H1 (cell line): ENCODE data around the gene ZNF33B. TPM values are rescaled to one million over a fixed set of nuclear protein-coding genes. Genes with fewer than 3 reads are reported as not detected.

Experiments used
- BRCA1 ChIP-seq: IDR thresholded peaks from 2 replicates; pipeline ENCODE4 v1.6.1; 2012; ENCODE audit warnings: low read depth, low read length, improper control_type of control experiment
- CBX5 ChIP-seq: fragments of 300-800, 300-1000 bp; sonication (generic); IDR thresholded peaks from 2 replicates; pipeline ENCODE4 v1.7.1; 2016; ENCODE audit warnings: antibody characterized with exemption, low read length, low read depth
- CEBPB ChIP-seq: IDR thresholded peaks from 2 replicates; pipeline ENCODE4 v1.6.1; 2012; ENCODE audit warnings: low read depth, low read length
- CHD1 ChIP-seq: IDR thresholded peaks from 2 replicates; pipeline ENCODE4 v1.6.1; 2012; ENCODE audit warnings: low read depth, low read length, improper control_type of control experiment
- CHD7 ChIP-seq: fragments of 300-600 bp; sonication (generic); IDR thresholded peaks from 2 replicates; pipeline ENCODE4 v1.7.1; 2012; ENCODE audit warnings: low read length, moderate library complexity, mild to moderate bottlenecking, inconsistent platforms; ENCODE audit not compliant: insufficient replicate concordance
- CREB1 ChIP-seq: IDR thresholded peaks from 2 replicates; pipeline ENCODE4 v1.6.1; 2012; ENCODE audit warnings: inconsistent platforms
- GTF2F1 ChIP-seq: IDR thresholded peaks from 2 replicates; pipeline ENCODE4 v1.6.1; 2012; ENCODE audit warnings: low read depth, low read length, improper control_type of control experiment, borderline replicate concordance
- KDM1A ChIP-seq: fragments of 200-600, 300-600 bp; sonication (generic); IDR thresholded peaks from 2 replicates; pipeline ENCODE4 v1.7.1; 2016; ENCODE audit warnings: mild to moderate bottlenecking, low read length, borderline replicate concordance
- KDM4A ChIP-seq: IDR thresholded peaks from one replicate; pipeline ENCODE4 v1.7.1; 2012; ENCODE audit warnings: low read depth, mild to moderate bottlenecking, moderate library complexity, low read length, inconsistent platforms; ENCODE audit not compliant: severe bottlenecking
- NRF1 ChIP-seq: IDR thresholded peaks from 2 replicates; pipeline ENCODE4 v1.6.1; 2011; ENCODE audit warnings: mild to moderate bottlenecking, low read depth, low read length, improper control_type of control experiment
- RBBP5 ChIP-seq: IDR thresholded peaks from 2 replicates; pipeline ENCODE4 v1.7.1; 2012; ENCODE audit warnings: low read depth, mild to moderate bottlenecking, inconsistent platforms, low read length, moderate library complexity, borderline replicate concordance
- RFX5 ChIP-seq: IDR thresholded peaks from 2 replicates; pipeline ENCODE4 v1.6.1; 2011; ENCODE audit warnings: low read depth, low read length, improper control_type of control experiment, borderline replicate concordance
- SRF ChIP-seq: IDR thresholded peaks from 2 replicates; pipeline ENCODE4 v1.6.1; 2011; ENCODE audit warnings: mild to moderate bottlenecking, low read depth, low read length, moderate library complexity
- polyA plus RNA-seq, 7 experiments: library from polyadenylated mRNA; depleted of rRNA in 3 of 7; stranded (reverse) in 5 of 7; unstranded in 2 of 7; fragments of >200 nt in 5 of 7; fragments of 200-250 nt in 2 of 7; gene quantifications; 1 replicate in 5 of 7; 2 replicates in 1 of 7; 4 replicates in 1 of 7; pipeline versions ENCODE4 v1.2.1 to v1.2.3, GENCODE V29; 2011 to 2013; ENCODE audit warnings: missing spikeins in 2 of 7, mixed read lengths in 2 of 7
- total RNA-seq: library from RNA; stranded (reverse); fragmentation: NEBNext Ultra II Directional; extraction: Animal tissue kit (Norgen Biotek cat#: 25700); gene quantifications from 2 replicates; pipeline ENCODE4 v1.2.1, GENCODE V29; 2021

Gene ZNF33B
- total and polyA plus RNA-seq, 2 of the 8 experiments (the other 6 are each of a cell fraction or from before 2014, with no cell fraction given), result 10.7 to 33.4 TPM

GRCh38 chr10:42650374-42650773 lies 12.0 kb upstream of the ZNF33B start (continued):
- TF ChIP-seq CHD7 (no peak), KDM4A (no peak), NRF1 (no peak), SRF (no peak), CEBPB (no peak), GTF2F1 (no peak), CBX5 (no peak), BRCA1 (no peak), CHD1 (no peak), KDM1A (no peak), RBBP5 (no peak), RFX5 (no peak), CREB1 (no peak)
